Transverse colon (tissue), 4 donors: ENCODE results near the gene XRN2.

Experiments used
- CTCF ChIP-seq, 5 experiments: fragments of 200-600 bp in 3 of 5; fragments of 450-650 bp in 2 of 5; sonication (generic) in 3 of 5; IDR thresholded peaks; 1 replicate in 2 of 5; 2 replicates in 3 of 5; pipeline ENCODE4 v1.5.1; 2016 to 2017; ENCODE audit warnings: antibody characterized with exemption in 5 of 5, inconsistent platforms in 3 of 5, mild to moderate bottlenecking in 2 of 5, moderate library complexity in 1 of 5
- POLR2A ChIP-seq: fragments of 450-650 bp; IDR thresholded peaks from one replicate; pipeline ENCODE4 v1.6.1; 2016; ENCODE audit warnings: antibody characterized with exemption, mild to moderate bottlenecking, moderate library complexity
- POLR2AphosphoS5 ChIP-seq, 3 donors: sonication (generic); formaldehyde crosslinking; IDR thresholded peaks; one replicate each; pipeline ENCODE4 v1.6.1; 2016; ENCODE audit warnings: antibody characterized with exemption in 3 of 3

- TF ChIP-seq POLR2A (no peak), CTCF (IDR thresholded peaks at IDR 0.05) (no peak), POLR2AphosphoS5 (IDR thresholded peaks at IDR 0.05) (no peak)
Measured at GRCh38 chr20:21424846-21425245, 121.7 kb downstream of the XRN2 start.
